ENCODE results near the gene RASSF4.

DNA sequence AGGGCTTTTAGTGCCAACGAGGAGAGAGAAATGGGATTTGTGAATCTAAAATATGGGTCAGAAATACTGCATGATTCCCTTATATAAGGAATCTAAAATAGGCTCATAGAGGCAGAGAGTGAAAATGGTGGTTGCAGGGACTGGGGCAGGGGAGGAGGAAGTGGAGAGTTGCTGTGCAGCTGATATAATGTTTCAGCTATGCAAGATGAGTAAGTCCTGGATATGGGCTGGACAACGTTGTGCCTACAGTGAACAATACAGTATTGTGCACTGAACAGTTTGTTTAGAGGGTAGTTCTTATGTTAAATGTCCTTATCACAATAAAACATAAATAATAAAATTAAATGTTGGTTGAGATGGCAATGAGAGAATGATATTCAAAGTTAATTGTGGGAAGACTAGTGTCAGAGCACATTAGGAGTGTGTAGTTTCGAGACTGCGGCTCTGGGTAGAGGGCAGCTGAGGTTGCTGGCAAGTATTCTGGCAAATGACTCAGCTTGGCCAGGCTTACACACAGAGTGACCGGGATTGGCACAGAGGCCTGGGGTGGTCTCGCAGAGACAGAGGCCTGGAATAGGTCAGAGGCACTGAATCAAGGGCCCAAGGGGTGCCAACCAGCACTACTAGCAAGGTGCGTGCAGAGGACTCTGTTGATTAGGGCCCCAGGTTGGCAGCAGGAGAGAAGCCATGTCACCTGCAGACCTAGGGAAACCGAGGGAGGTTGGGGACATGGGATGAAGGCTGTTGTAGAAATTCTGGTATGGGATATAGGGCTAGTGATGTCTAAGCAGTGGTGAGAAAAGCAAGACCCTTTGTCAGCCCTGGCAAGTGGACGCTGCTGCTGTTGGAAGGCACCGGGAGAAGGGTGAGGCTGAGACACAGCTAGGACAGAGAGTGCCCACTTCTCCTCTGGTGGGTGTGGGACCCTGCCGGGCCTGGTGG is 21.8 kb downstream of the RASSF4 start:
- no peak for TF ChIP-seq RFX5 (IDR thresholded peaks at IDR 0.05; ENCODE audit: low read depth, low read length)
- TF ChIP-seq, protein P1, sequence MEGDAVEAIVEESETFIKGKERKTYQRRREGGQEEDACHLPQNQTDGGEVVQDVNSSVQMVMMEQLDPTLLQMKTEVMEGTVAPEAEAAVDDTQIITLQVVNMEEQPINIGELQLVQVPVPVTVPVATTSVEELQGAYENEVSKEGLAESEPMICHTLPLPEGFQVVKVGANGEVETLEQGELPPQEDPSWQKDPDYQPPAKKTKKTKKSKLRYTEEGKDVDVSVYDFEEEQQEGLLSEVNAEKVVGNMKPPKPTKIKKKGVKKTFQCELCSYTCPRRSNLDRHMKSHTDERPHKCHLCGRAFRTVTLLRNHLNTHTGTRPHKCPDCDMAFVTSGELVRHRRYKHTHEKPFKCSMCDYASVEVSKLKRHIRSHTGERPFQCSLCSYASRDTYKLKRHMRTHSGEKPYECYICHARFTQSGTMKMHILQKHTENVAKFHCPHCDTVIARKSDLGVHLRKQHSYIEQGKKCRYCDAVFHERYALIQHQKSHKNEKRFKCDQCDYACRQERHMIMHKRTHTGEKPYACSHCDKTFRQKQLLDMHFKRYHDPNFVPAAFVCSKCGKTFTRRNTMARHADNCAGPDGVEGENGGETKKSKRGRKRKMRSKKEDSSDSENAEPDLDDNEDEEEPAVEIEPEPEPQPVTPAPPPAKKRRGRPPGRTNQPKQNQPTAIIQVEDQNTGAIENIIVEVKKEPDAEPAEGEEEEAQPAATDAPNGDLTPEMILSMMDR (IDR thresholded peaks at IDR 0.05 in 2 of 3, conservative IDR thresholded peaks at IDR 0.05 in 1 of 3; ENCODE audit: insufficient read depth in 2 of 3, low read depth in 1 of 3, low read length in 3 of 3): no peak
- no peak for TF ChIP-seq ZNF274 (IDR thresholded peaks at IDR 0.05; ENCODE audit: borderline replicate concordance, low read depth, low read length)
- TF ChIP-seq POLR2A (conservative IDR thresholded peaks at IDR 0.05): no peak
- TF ChIP-seq PCBP1 (IDR thresholded peaks at IDR 0.05; ENCODE audit: low read depth, low read length, poor library complexity, severe bottlenecking): no peak
